NCI-H510A treated with DMSO at 0.1 percent for 48 hours (cell line): ENCODE results near the gene PHRF1.
A peak's percentile ranks its signal among the peaks of the same experiment; 100 is the strongest.

ENCODE experiments used
- DNase-seq: peaks from one replicate; lab custom pipeline; 2025; lab: John Stamatoyannopoulos, UW

PHRF1 gene

GRCh38 chr11:601573-602245 lies 25.4 kb downstream of the PHRF1 start:
- no peak for DNase-seq

GRCh38 chr11:603154-603553 lies 26.9 kb downstream of the PHRF1 start:
- no peak for DNase-seq

DNA sequence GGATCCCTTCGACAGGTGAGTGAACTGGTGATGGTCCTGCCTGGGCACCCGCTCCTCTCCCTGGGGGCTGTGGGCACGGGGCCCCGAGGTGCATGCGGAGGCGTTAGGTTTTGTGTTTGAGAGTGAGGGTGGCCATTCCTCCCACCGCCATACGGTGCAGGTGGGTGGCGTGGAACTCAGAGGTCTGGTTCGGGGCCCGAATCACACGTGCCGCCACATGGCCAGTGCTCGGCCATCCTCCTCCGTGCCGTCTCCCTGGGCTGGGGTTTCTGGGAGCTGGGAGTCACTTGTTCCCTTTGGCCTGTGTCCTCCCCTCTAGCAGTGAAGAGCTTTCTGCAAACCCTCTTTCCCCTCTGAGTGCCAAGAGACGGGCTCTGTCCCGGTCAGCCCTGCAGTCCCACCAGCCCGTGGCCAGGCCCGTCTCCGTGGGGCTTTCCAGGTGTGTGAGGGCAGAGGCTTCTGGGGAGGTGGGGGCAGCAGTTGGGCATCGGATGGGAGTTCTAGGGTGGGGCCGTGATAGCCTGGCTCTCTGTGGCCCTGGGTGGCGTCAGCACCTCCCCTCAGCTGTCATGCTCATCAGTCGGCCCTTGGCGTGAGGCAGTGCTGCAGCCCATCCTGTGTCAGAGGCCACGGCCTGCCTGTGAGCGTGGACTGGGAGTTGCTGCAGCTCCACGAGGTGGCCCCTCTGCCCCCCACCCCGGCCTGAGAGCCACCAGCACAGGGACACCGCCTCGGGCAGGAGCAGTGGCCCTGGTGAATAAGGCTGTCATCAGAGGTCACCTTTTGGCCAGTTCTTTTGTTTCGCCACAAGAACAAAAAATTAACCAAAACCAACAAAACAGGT lies 29.2 kb downstream of the PHRF1 start:
- no peak for DNase-seq

DNA sequence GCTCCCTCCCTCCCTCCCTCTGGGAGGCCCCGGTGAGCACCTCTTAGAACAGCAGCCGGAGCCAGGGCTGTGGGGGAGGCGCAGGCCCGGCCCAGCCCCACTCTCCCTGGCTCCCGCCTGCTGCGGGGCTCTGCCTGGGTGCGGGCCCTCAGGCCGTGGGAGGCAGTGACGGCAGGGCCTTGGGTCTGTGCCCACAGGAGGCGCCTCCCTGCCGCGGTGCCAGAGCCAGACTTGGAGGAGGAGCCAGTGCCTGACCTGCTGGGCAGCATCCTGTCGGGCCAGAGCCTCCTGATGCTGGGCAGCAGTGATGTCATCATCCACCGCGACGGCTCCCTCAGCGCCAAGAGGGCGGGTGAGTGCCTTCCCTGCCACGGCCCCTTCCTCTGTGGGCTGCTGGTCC lies 30.0 kb downstream of the PHRF1 start:
- DNase-seq, result no peak

DNA sequence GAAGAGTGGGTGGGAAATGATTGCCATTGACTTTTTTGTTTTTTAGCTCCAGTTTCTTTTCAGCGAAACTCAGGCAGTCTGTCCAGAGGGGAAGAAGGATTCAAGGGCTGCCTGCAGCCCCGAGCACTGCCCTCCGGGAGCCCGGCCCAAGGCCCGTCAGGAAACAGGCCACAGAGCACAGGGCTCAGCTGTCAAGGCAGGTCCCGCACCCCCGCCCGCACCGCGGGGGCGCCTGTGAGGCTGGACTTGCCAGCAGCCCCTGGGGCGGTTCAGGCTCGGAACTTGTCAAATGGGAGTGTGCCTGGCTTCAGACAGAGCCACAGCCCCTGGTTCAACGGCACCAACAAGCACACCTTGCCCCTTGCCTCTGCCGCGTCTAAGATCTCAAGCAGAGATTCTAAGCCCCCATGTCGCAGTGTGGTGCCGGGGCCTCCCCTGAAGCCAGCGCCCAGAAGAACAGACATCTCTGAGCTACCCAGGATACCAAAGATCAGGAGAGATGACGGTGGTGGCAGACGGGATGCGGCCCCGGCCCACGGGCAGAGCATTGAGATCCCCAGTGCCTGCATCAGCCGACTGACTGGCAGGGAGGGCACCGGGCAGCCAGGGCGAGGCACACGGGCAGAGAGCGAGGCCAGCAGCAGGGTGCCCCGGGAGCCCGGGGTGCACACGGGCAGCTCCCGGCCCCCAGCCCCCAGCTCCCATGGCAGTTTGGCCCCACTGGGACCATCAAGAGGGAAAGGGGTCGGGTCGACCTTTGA lies 30.9 kb downstream of the PHRF1 start:
- no peak for DNase-seq

GRCh38 chr11:607971-608659 lies 31.8 kb downstream of the PHRF1 start:
- DNase-seq, result no peak

GRCh38 chr11:608791-609251 lies 32.6 kb downstream of the PHRF1 start:
- no peak for DNase-seq

- DNase-seq, result no peak
Observed at GRCh38 chr11:609341-609811, 33.1 kb downstream of the PHRF1 start.

DNA sequence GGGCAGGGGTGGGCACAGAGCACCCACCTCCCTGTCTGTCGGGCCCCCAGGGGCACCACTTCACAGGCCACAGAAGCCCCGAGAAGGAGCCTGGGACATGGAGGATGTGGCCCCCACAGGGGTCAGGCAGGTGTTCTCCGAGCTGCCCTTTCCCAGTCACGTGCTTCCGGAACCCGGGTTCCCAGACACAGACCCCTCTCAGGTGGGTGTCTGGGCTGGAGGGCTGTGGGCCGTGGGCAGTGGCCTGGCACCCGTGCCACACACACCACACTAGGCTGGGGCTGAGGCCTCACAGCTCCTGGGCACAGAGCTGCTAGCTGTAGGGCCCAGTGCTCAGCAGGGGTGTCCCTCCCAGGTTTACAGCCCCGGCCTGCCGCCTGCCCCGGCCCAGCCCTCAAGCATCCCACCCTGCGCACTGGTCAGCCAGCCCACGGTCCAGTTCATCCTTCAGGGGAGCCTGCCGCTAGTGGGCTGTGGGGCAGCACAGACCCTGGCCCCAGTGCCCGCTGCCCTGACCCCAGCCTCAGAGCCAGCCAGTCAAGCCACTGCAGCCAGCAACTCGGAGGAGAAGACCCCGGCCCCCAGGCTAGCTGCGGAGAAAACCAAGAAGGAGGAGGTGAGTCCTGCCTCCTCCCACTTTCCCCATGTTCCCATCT lies 34.0 kb downstream of the PHRF1 start:
- no peak for DNase-seq

- DNase-seq, result no peak
Observed at GRCh38 chr11:611001-611996, 35.0 kb downstream of the PHRF1 start.

DNA sequence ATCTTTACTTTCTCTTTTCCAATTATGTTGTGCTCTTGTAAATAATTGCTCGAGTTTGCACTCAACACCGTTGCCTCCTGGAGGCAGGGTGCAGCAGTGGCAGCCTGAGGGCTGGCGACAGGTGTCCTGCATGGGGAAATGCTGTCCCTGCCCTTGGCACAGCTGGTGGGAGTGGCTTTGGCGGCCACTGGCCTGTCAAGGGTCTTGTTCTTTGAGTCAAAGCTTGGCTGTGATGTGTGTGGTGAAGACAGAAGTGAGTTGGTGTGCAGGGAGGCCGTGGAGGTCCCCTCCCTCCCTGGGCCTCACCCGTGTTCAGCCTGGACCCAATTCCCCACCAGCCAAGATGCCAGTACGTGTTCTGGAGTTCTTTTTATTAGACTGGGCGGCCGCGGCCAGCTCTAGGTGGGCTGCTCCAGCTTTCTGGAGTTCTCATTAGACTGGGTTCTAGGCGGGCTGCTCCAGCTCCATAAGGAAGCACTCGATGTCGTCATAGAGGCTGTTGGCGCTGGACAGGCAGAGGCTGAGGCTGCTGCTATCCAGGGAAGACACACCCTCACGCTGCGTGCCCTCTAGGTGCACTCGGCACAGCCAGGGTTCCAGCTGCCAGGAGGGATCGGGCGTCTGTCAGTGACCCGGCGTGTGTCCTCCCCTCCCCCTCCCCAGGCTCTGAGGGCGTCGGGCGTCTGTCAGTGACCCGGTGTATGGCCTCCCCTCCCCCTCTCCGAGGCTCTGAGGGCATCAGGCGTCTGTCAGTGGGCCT lies 36.1 kb downstream of the PHRF1 start:
- DNase-seq, result peak; percentile 47

DNA sequence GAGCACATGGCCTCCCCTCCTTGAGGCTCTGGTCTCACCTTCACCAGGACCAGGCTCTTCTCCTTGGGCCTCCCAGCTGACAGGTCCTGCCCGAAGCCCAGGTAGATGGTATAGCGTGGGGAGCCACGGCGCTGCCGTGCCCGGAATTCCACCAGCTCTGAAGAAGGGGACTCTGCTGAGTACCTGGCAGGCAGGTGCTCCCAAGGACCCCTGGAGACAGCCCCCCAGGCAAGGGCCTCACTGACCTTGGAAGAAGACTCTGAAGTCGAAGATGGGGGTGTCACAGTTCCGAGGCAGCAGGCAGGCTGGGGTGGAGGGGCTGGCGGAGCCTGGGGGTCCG lies 36.7 kb downstream of the PHRF1 start:
- DNase-seq, result no peak

GRCh38 chr11:613369-613968 lies 37.2 kb downstream of the PHRF1 start:
- DNase-seq, result peak; percentile 8

DNA sequence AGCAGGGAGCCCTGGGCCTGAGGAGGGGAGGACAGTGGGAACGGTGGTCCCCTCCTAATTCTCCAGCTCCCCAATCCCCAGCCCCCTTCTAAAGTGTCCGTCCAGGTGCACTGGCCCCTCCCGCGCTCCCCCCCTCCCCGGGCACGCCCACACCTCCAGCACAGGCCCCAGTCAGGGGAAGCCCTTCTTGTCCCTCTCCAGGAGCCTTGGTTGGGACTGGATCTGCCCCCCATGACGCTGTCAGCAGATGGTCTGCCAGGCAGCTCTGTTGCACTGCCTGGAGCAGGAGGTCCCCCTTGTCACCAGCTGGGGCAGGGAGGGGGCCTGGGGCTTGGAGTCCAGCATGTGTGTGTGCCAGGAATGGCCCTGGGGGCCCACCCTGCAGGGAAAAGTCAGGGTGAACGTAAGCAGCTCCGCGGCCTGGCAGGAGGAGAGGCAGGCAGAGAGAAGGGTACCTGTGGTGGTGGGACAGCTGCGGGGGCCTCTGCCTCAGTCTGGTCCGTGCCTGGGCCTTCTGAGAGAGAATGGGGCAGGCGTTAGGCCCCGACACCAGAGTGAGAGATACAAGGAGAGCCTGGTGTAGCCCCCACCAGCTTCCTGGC lies 37.9 kb downstream of the PHRF1 start:
- no peak for DNase-seq

GRCh38 chr11:614623-615503 lies 38.6 kb downstream of the PHRF1 start:
- no peak for DNase-seq

DNA sequence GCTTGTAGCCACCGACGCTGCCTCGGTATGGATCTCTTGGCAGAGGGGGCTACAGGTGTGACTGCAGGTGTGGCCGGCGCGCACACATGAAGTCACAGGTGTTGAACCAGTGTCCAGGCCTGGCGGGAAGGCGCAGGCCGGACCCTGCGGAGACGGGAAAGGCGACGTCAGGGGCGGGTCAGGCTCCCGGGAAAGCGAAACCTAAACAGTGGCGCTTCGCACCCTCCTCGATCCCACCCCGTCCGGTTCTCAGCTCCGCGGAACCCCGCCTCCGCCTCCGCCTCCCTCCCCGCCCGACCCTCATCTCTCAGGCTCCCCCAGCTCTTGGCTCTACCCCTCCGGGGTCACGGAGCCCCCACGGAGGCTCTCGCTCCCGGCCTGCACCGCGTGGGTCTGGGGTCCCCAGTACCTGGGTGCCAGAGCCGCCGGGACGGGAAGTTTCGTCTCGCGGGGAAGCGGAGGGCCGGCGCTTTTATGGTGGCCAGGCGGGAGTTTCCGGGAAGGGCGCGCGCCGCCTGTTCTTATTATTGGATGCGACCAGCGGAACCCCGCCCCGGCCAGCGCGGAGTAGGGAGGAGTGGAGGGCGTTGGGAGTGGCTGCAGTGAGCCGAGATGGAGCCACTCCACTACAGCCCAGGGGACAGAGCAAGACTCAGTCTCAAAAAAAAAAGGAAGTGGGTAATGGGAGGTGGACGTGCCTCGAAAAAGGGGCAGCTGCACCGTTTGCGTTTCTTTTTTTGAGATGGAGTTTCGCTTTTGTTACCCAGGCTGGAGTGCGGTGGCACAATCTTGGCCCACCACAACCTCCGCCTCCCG lies 39.4 kb downstream of the PHRF1 start, which contains the start of gene IRF7:
Gene IRF7 (minus strand): TSS at position 447 of the 816 bp plus-strand sequence. CDS start 586 bp downstream, outside the sequence.
- peak; percentile 82 for DNase-seq
